ENCODE measurements around the gene ADCY9. TPM values are rescaled to one million over a fixed set of nuclear protein-coding genes. Genes with fewer than 3 reads are reported as not detected.
"Not testable (repeated sequence)": the region's sequence is repeated elsewhere in the genome, so short reads cannot be mapped to it uniquely, and the experiment has no call there.

ADCY9 gene
- total RNA-seq, 1 donor from 2014 or later: 11.4 TPM

GRCh38 chr16:4159726-4160125, 43.5 kb upstream of the ADCY9 start:
- no peak overlapping the region for H3K27ac Mint-ChIP-seq (ENCODE audit: unreplicated experiment)
- Histone ChIP-seq H3K36me3 (ENCODE audit: insufficient read depth, low read length) (no peaks in the 10 kb centered on the region), H3K9ac (ENCODE audit: low read length) (no peak overlapping the region), H2AFZ (ENCODE audit: low read depth, low read length) (no peak overlapping the region), H3K27me3 (ENCODE audit: insufficient read depth, low read length) (no peaks in the 10 kb centered on the region), H3K4me3 (ENCODE audit: insufficient read depth, low read depth, low read length) (no peak overlapping the region), H3K27ac (ENCODE audit: low read depth, low read length) (no peak overlapping the region), H3K79me2 (ENCODE audit: insufficient read depth, low read length) (no peaks in the 10 kb centered on the region), H3K4me1 (ENCODE audit: insufficient read depth, low read length) (no peaks in the 10 kb centered on the region), H3K4me2 (ENCODE audit: low read length) (no peak overlapping the region), H3K9me3 (ENCODE audit: insufficient read depth, low read depth, low read length) (peaks cover 2% of the 10 kb centered on the region), H4K20me1 (ENCODE audit: insufficient read depth, low read length) (no peaks in the 10 kb centered on the region)
- FAIRE-seq (no peak), DNase-seq (ENCODE audit: low read depth) (no peak)
- H3K27me3 Mint-ChIP-seq (ENCODE audit: low read depth, unreplicated experiment): peaks cover 29% of the 10 kb centered on the region
- no peaks in the 10 kb centered on the region for H3K4me1 Mint-ChIP-seq (ENCODE audit: low read depth, unreplicated experiment)
- TF ChIP-seq CTCF (IDR thresholded peaks at IDR 0.05; ENCODE audit: insufficient read depth, low read depth, low read length) (no peak), EZH2 (IDR thresholded peaks at IDR 0.05; ENCODE audit: insufficient read depth, low read length) (no peak)
- H3K9me3 Mint-ChIP-seq (ENCODE audit: unreplicated experiment): no peaks in the 10 kb centered on the region
- no peaks in the 10 kb centered on the region for H3K36me3 Mint-ChIP-seq (ENCODE audit: low read depth, unreplicated experiment)
- H3K4me3 Mint-ChIP-seq (ENCODE audit: unreplicated experiment): no peak overlapping the region

- H3K27me3 Mint-ChIP-seq (ENCODE audit: low read depth, unreplicated experiment): peaks cover 34% of the 10 kb centered on the region
- Histone ChIP-seq H3K9ac (ENCODE audit: low read length) (no peak overlapping the region), H4K20me1 (ENCODE audit: insufficient read depth, low read length) (no peaks in the 10 kb centered on the region), H3K4me2 (ENCODE audit: low read length) (no peak overlapping the region), H3K36me3 (ENCODE audit: insufficient read depth, low read length) (no peaks in the 10 kb centered on the region), H3K4me3 (ENCODE audit: insufficient read depth, low read depth, low read length) (no peak overlapping the region), H3K27ac (ENCODE audit: low read depth, low read length) (no peak overlapping the region), H3K4me1 (ENCODE audit: insufficient read depth, low read length) (no peaks in the 10 kb centered on the region), H3K9me3 (ENCODE audit: insufficient read depth, low read depth, low read length) (peaks cover 2% of the 10 kb centered on the region), H2AFZ (ENCODE audit: low read depth, low read length) (no peak overlapping the region), H3K79me2 (ENCODE audit: insufficient read depth, low read length) (no peaks in the 10 kb centered on the region), H3K27me3 (ENCODE audit: insufficient read depth, low read length) (no peaks in the 10 kb centered on the region)
- H3K4me3 Mint-ChIP-seq (ENCODE audit: unreplicated experiment): no peak overlapping the region
- H3K9me3 Mint-ChIP-seq (ENCODE audit: unreplicated experiment): no peaks in the 10 kb centered on the region
- TF ChIP-seq CTCF (IDR thresholded peaks at IDR 0.05; ENCODE audit: insufficient read depth, low read depth, low read length) (no peak), EZH2 (IDR thresholded peaks at IDR 0.05; ENCODE audit: insufficient read depth, low read length) (no peak)
- H3K36me3 Mint-ChIP-seq (ENCODE audit: low read depth, unreplicated experiment): no peaks in the 10 kb centered on the region
- H3K4me1 Mint-ChIP-seq (ENCODE audit: low read depth, unreplicated experiment): no peaks in the 10 kb centered on the region
- DNase-seq (ENCODE audit: low read depth) (no peak), FAIRE-seq (no peak)
- H3K27ac Mint-ChIP-seq (ENCODE audit: unreplicated experiment): no peak overlapping the region
These were observed 42.2 kb upstream of the ADCY9 start for GRCh38 chr16:4158143-4159093.

- Histone ChIP-seq H3K27ac (ENCODE audit: low read depth, low read length) (no peak overlapping the region), H3K4me2 (ENCODE audit: low read length) (no peak overlapping the region), H2AFZ (ENCODE audit: low read depth, low read length) (no peak overlapping the region), H4K20me1 (ENCODE audit: insufficient read depth, low read length) (no peaks in the 10 kb centered on the region), H3K4me1 (ENCODE audit: insufficient read depth, low read length) (no peaks in the 10 kb centered on the region), H3K9ac (ENCODE audit: low read length) (no peak overlapping the region), H3K4me3 (ENCODE audit: insufficient read depth, low read depth, low read length) (no peak overlapping the region), H3K36me3 (ENCODE audit: insufficient read depth, low read length) (no peaks in the 10 kb centered on the region), H3K9me3 (ENCODE audit: insufficient read depth, low read depth, low read length) (peaks cover 2% of the 10 kb centered on the region), H3K79me2 (ENCODE audit: insufficient read depth, low read length) (no peaks in the 10 kb centered on the region), H3K27me3 (ENCODE audit: insufficient read depth, low read length) (no peaks in the 10 kb centered on the region)
- peaks cover 36% of the 10 kb centered on the region for H3K27me3 Mint-ChIP-seq (ENCODE audit: low read depth, unreplicated experiment)
- TF ChIP-seq EZH2 (IDR thresholded peaks at IDR 0.05; ENCODE audit: insufficient read depth, low read length): no peak
- H3K4me1 Mint-ChIP-seq (ENCODE audit: low read depth, unreplicated experiment): no peaks in the 10 kb centered on the region
- no peaks in the 10 kb centered on the region for H3K36me3 Mint-ChIP-seq (ENCODE audit: low read depth, unreplicated experiment)
- DNase-seq (ENCODE audit: low read depth) (no peak), FAIRE-seq (no peak)
- H3K27ac Mint-ChIP-seq (ENCODE audit: unreplicated experiment): no peak overlapping the region
- H3K9me3 Mint-ChIP-seq (ENCODE audit: unreplicated experiment): no peaks in the 10 kb centered on the region
- no peak overlapping the region for H3K4me3 Mint-ChIP-seq (ENCODE audit: unreplicated experiment)
These were observed 41.2 kb upstream of the ADCY9 start for GRCh38 chr16:4157376-4157825.

GRCh38 chr16:4156503-4156902, 40.3 kb upstream of the ADCY9 start:
- H3K4me1 Mint-ChIP-seq (ENCODE audit: low read depth, unreplicated experiment); H3K27ac Mint-ChIP-seq (ENCODE audit: unreplicated experiment): not testable (repeated sequence)

More at GRCh38 chr16:4156503-4156902, 40.3 kb upstream of the ADCY9 start:
- DNase-seq (ENCODE audit: low read depth); H3K9me3 ChIP-seq (ENCODE audit: insufficient read depth, low read depth, low read length); H3K27ac ChIP-seq (ENCODE audit: low read depth, low read length); H3K4me3 ChIP-seq (ENCODE audit: insufficient read depth, low read depth, low read length); H3K36me3 ChIP-seq (ENCODE audit: insufficient read depth, low read length); H3K9ac ChIP-seq (ENCODE audit: low read length); H2AFZ ChIP-seq (ENCODE audit: low read depth, low read length); H3K36me3 Mint-ChIP-seq (ENCODE audit: low read depth, unreplicated experiment); H3K27me3 ChIP-seq (ENCODE audit: insufficient read depth, low read length); H4K20me1 ChIP-seq (ENCODE audit: insufficient read depth, low read length); H3K9me3 Mint-ChIP-seq (ENCODE audit: unreplicated experiment); H3K4me3 Mint-ChIP-seq (ENCODE audit: unreplicated experiment); H3K79me2 ChIP-seq (ENCODE audit: insufficient read depth, low read length); H3K4me1 ChIP-seq (ENCODE audit: insufficient read depth, low read length); FAIRE-seq; H3K4me2 ChIP-seq (ENCODE audit: low read length): not testable (repeated sequence)
- peaks cover 36% of the 10 kb centered on the region for H3K27me3 Mint-ChIP-seq (ENCODE audit: low read depth, unreplicated experiment)

Measured in astrocyte (in vitro differentiated cells and primary cell).